ENCODE measurements around the gene ST6GAL1. TPM values are rescaled to one million over a fixed set of nuclear protein-coding genes. Genes with fewer than 3 reads are reported as not detected.

Gene ST6GAL1
- 27.0 TPM for total RNA-seq

GRCh38 chr3:186930143-186930640 lies at the start of gene ST6GAL1:
Gene ST6GAL1, plus strand, starts transcription at chr3:186930526. Its CDS starts 112,178 bp downstream, at chr3:187042704.

Other genes starting within 250 kb of the ST6GAL1 start
- gene KNG1, start 213.2 kb upstream of the ST6GAL1 start, total RNA-seq = not detected
- gene EIF4A2, start 146.9 kb upstream of the ST6GAL1 start, total RNA-seq = 877 TPM
- gene RFC4, start 124.0 kb upstream of the ST6GAL1 start, total RNA-seq = 21.7 TPM
- not detected for gene ADIPOQ, start 87.8 kb upstream of the ST6GAL1 start, total RNA-seq
- gene RPL39L, start 209.0 kb downstream of the ST6GAL1 start, total RNA-seq = 14.5 TPM

Measured in diencephalon (tissue), 1 donor.